Measurements from ENCODE around the gene BRD3. TPM values are rescaled to one million over a fixed set of nuclear protein-coding genes. Genes with fewer than 3 reads are reported as not detected.

Gene BRD3
- total and polyA plus RNA-seq, 2 of the 8 experiments (the other 6 are each of a cell fraction or from before 2014, with no cell fraction given) = 31.0 to 82.7 TPM

DNA sequence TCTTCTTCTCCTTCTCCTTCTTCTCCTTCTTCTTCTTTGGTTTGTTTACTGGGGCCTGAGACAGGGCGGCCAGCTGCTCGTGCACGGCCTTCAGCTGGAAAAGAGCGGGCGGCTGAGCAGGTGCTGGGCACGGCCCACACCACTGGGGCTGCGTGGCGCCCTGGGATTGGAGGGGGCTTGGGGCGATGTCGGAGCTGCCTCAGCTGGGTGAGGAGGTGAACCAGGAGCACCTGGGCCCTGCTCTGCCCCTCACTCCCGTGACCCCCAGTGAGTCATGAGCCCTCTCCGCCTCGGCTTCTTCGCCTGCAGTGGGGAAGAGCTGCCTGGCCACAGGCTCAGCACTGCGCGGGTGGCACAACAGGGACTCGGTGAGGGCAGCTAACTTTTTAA lies 27.7 kb downstream of the BRD3 start:
- no peaks in the 10 kb centered on the region for H3K9me3 ChIP-seq (ENCODE audit: insufficient read depth in 2 of 2, low read depth in 1 of 2, low read length in 1 of 2)
- no peak for FAIRE-seq
- POLR2A ChIA-PET (ENCODE audit: partially characterized antibody) = interaction anchor here (1.4 to 2.6 kb wide), 2 partner anchors 11 to 12 kb away, joined by 4 to 11 read pairs; no protein-coding TSS in a partner anchor
- TF ChIP-seq SAP30 (IDR thresholded peaks at IDR 0.05; ENCODE audit: insufficient read depth, insufficient replicate concordance, low read length) (no peak), NRF1 (IDR thresholded peaks at IDR 0.05; ENCODE audit: low read depth, low read length) (no peak), BACH1 (IDR thresholded peaks at IDR 0.05; ENCODE audit: low read length) (no peak), EZH2 (IDR thresholded peaks at IDR 0.05; ENCODE audit: low read depth, low read length, severe bottlenecking) (no peak), POLR2AphosphoS5 (IDR thresholded peaks at IDR 0.05; ENCODE audit: low read depth, low read length) (no peak), TEAD4 (IDR thresholded peaks at IDR 0.05; ENCODE audit: low read depth, low read length) (no peak), GABPA (IDR thresholded peaks at IDR 0.05; ENCODE audit: borderline replicate concordance, insufficient read depth, low read length) (no peak), YY1 (IDR thresholded peaks at IDR 0.05; ENCODE audit: low read depth, low read length) (no peak), SIX5 (IDR thresholded peaks at IDR 0.05; ENCODE audit: low read depth, low read length) (no peak), HDAC2 (IDR thresholded peaks at IDR 0.05; ENCODE audit: borderline replicate concordance in 1 of 2, low read depth in 2 of 2, low read length in 2 of 2) (no peak), RXRA (IDR thresholded peaks at IDR 0.05; ENCODE audit: insufficient read depth, low read depth, low read length) (no peak), KDM1A (IDR thresholded peaks at IDR 0.05; ENCODE audit: borderline replicate concordance, low read length) (no peak)
- TF ChIP-seq, protein P1, sequence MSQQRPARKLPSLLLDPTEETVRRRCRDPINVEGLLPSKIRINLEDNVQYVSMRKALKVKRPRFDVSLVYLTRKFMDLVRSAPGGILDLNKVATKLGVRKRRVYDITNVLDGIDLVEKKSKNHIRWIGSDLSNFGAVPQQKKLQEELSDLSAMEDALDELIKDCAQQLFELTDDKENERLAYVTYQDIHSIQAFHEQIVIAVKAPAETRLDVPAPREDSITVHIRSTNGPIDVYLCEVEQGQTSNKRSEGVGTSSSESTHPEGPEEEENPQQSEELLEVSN (IDR thresholded peaks at IDR 0.05) = no peak

More for the DNA sequence above, 27.7 kb downstream of the BRD3 start:
- WGBS, 2 experiments (ENCODE audit: extremely low coverage in 1 of 2, insufficient coverage in 1 of 2, insufficient read length in 1 of 2, insufficient replicate concordance in 2 of 2, low coverage in 1 of 2, low lambda C conversion rate in 2 of 2, missing lambda C conversion rate in 1 of 2) = 93% methylated on average over 17 of the region's 17 CpGs; no CpG with 5 or more reads in 1 of the 2 experiments
- Histone ChIP-seq H3K27me3 (replicated peaks in 1 of 4; ENCODE audit: control insufficient read depth in 3 of 4, extremely low read depth in 1 of 4, insufficient read depth in 3 of 4, low read length in 3 of 4) (no peaks in the 10 kb centered on the region), H3K23ac (ENCODE audit: insufficient read length) (no peak overlapping the region), H3K9ac (replicated peaks in 1 of 4; ENCODE audit: extremely low read depth in 1 of 4, low read depth in 3 of 4, low read length in 3 of 4) (no peak overlapping the region), H2BK20ac (ENCODE audit: low read length) (no peak overlapping the region), H3K4me3 (ENCODE audit: extremely low read depth in 1 of 4, insufficient read depth in 2 of 4, low read depth in 3 of 4, low read length in 4 of 4) (no peak overlapping the region), H3K14ac (ENCODE audit: insufficient read length) (no peak overlapping the region), H3K4me2 (ENCODE audit: insufficient read depth in 1 of 2, low read depth in 2 of 2, low read length in 2 of 2) (no peak overlapping the region), H2BK12ac (ENCODE audit: low read depth, low read length) (no peak overlapping the region), H3K23me2 (ENCODE audit: low read depth, low read length) (no peaks in the 10 kb centered on the region), H3K79me1 (ENCODE audit: low read depth, low read length) (peaks cover 2% of the 10 kb centered on the region; the same call in 1 of the 2 replicates), H3K4ac (replicated peaks; ENCODE audit: insufficient read length, low read depth, low read length) (no peak overlapping the region), H2BK5ac (ENCODE audit: low read depth, low read length) (no peak overlapping the region), H4K8ac (ENCODE audit: extremely low read depth, insufficient read depth, low read length) (no peak overlapping the region), H3K18ac (ENCODE audit: extremely low read depth, low read length) (no peak overlapping the region), H2AFZ (ENCODE audit: low read length) (no peak overlapping the region), H3K56ac (replicated peaks; ENCODE audit: insufficient read length, low read depth, low read length) (no peak overlapping the region), H2BK120ac (replicated peaks; ENCODE audit: low read depth, low read length) (no peak overlapping the region), H4K91ac (replicated peaks; ENCODE audit: insufficient read length, low read length) (no peak overlapping the region), H4K20me1 (replicated peaks in 1 of 2; ENCODE audit: control insufficient read depth in 1 of 2, insufficient read depth in 2 of 2, low read length in 2 of 2) (peaks cover 6 to 9% of the 10 kb centered on the region in 2 experiments), H2BK15ac (ENCODE audit: low read length) (no peak overlapping the region), H3K4me1 (replicated peaks in 1 of 4; ENCODE audit: control insufficient read depth in 3 of 4, insufficient read depth in 4 of 4, low read length in 3 of 4) (no peaks in the 10 kb centered on the region; a peak in 1 of 7 replicates), H3K27ac (ENCODE audit: low read depth, low read length) (no peak overlapping the region), H2AK5ac (ENCODE audit: low read depth, low read length) (no peak overlapping the region), H3K79me2 (ENCODE audit: control insufficient read depth in 1 of 2, insufficient read depth in 2 of 2, low read length in 2 of 2) (no peaks in the 10 kb centered on the region), H4K5ac (ENCODE audit: insufficient read length, low read depth, low read length) (no peak overlapping the region), H3K36me3 (ENCODE audit: control insufficient read depth in 2 of 4, insufficient read depth in 4 of 4, low read length in 3 of 4) (peaks cover 30 to 66% (median 49%) of the 10 kb centered on the region in 4 experiments)
- DNase-seq (ENCODE audit: low read depth in 1 of 2, low spot score in 2 of 2) = no peak
- CTCF ChIA-PET (ENCODE audit: partially characterized antibody) = interaction anchor here (2.2 kb wide), 1 partner anchor 19 kb away, joined by 4 read pairs; no protein-coding TSS in a partner anchor
